GM23338 (cell line): ENCODE measurements around the gene SERPINB8. TPM values are rescaled to one million over a fixed set of nuclear protein-coding genes. Genes with fewer than 3 reads are reported as not detected.
A peak's percentile ranks its signal among the peaks of the same experiment; 100 is the strongest.

Source experiments
- ATAC-seq: fragments of 200-7000 bp; cut with Tn5 transposase; 3 replicates; pipeline ENCODE4 v1.9.1; 2020
- DNase-seq: peaks from one replicate; pipeline ENCODE4 v3.0.0-alpha.2; 2015; ENCODE audit warnings: low spot score
- H2AFZ ChIP-seq: fragments of 200-600 bp; sonication (generic); 2 replicates; pipeline ENCODE4 v1.8.0; 2016; ENCODE audit warnings: antibody characterized with exemption, mild to moderate bottlenecking, moderate library complexity
- H3F3A ChIP-seq: fragments of 200-600 bp; sonication (generic); replicated peaks from 2 replicates; pipeline ENCODE4 v1.8.0; 2017; ENCODE audit warnings: antibody characterized with exemption, mixed run types, low read depth
- H3K27ac ChIP-seq: fragments of 200-600 bp; sonication (generic); 2 replicates; pipeline ENCODE4 v1.6.1; 2016; ENCODE audit warnings: low read depth
- H3K27me3 ChIP-seq: fragments of 200-600 bp; sonication (generic); 2 replicates; pipeline ENCODE4 v1.8.0; 2016; ENCODE audit warnings: mild to moderate bottlenecking, mixed run types, moderate library complexity; ENCODE audit not compliant: insufficient read depth
- H3K36me3 ChIP-seq: fragments of 200-600 bp; sonication (generic); 2 replicates; pipeline ENCODE4 v1.8.0; 2016; ENCODE audit warnings: mild to moderate bottlenecking; ENCODE audit not compliant: insufficient read depth
- H3K4me1 ChIP-seq: fragments of 200-600 bp; sonication (generic); 2 replicates; pipeline ENCODE4 v1.8.0; 2016; ENCODE audit warnings: mild to moderate bottlenecking, moderate library complexity; ENCODE audit not compliant: insufficient read depth
- H3K4me2 ChIP-seq: fragments of 200-600 bp; sonication (generic); 2 replicates; pipeline ENCODE4 v1.7.1; 2017; ENCODE audit warnings: mixed run types
- H3K4me3 ChIP-seq: fragments of 200-600 bp; sonication (generic); 2 replicates; pipeline ENCODE4 v1.6.1; 2016; ENCODE audit warnings: mixed run types
- H3K79me2 ChIP-seq: fragments of 200-600 bp; sonication (generic); replicated peaks from 2 replicates; pipeline ENCODE4 v1.8.0; 2017; ENCODE audit warnings: mild to moderate bottlenecking; ENCODE audit not compliant: insufficient read depth
- H3K9me2 ChIP-seq: fragments of 200-600 bp; sonication (generic); 2 replicates; pipeline ENCODE4 v1.8.0; 2017; ENCODE audit not compliant: insufficient read depth
- H4K20me1 ChIP-seq: fragments of 200-600 bp; sonication (generic); replicated peaks from 2 replicates; pipeline ENCODE4 v1.8.0; 2017; ENCODE audit warnings: mild to moderate bottlenecking; ENCODE audit not compliant: insufficient read depth
- H3K27ac Mint-ChIP-seq: 2 replicates; pipeline ENCODE4 v1.8.0; 2020; ENCODE audit warnings: inconsistent platforms, mild to moderate bottlenecking, moderate library complexity, mixed read lengths
- H3K27me3 Mint-ChIP-seq: 3 replicates; pipeline ENCODE4 v1.8.0; 2022; ENCODE audit warnings: low read depth, mild to moderate bottlenecking, moderate library complexity, mixed read lengths, inconsistent platforms; ENCODE audit not compliant: insufficient read depth, poor library complexity
- H3K36me3 Mint-ChIP-seq: 3 replicates; pipeline ENCODE4 v1.8.0; 2021; ENCODE audit warnings: low read depth, mild to moderate bottlenecking, inconsistent platforms, moderate library complexity, mixed read lengths
- H3K4me1 Mint-ChIP-seq: 3 replicates; pipeline ENCODE4 v1.8.0; 2020; ENCODE audit warnings: mild to moderate bottlenecking, inconsistent platforms, mixed read lengths
- H3K4me3 Mint-ChIP-seq: 3 replicates; pipeline ENCODE4 v1.8.0; 2021; ENCODE audit warnings: moderate library complexity, mild to moderate bottlenecking, inconsistent platforms, mixed read lengths
- H3K9me3 Mint-ChIP-seq: 3 replicates; pipeline ENCODE4 v1.8.0; 2020; ENCODE audit warnings: moderate library complexity, mild to moderate bottlenecking, inconsistent platforms, mixed read lengths
- CREB1 ChIP-seq: fragments of 250-450 bp; sonication (Bioruptor Pico); IDR thresholded peaks from 2 replicates; pipeline ENCODE4 v1.5.0; 2020; ENCODE audit warnings: low read depth, mild to moderate bottlenecking, moderate library complexity
- EZH2 ChIP-seq: fragments of 200-600 bp; sonication (generic); IDR thresholded peaks from one replicate; pipeline ENCODE4 v1.8.0; 2017; ENCODE audit warnings: antibody characterized with exemption, mild to moderate bottlenecking, low read depth; ENCODE audit not compliant: unreplicated experiment
- EZH2phosphoT487 ChIP-seq: fragments of 200-600 bp; sonication (generic); IDR thresholded peaks from one replicate; pipeline ENCODE4 v1.8.1; 2018; ENCODE audit warnings: antibody characterized with exemption; ENCODE audit not compliant: unreplicated experiment
- JUNB ChIP-seq: IDR thresholded peaks from one replicate; pipeline ENCODE4 v1.6.1; 2016; ENCODE audit warnings: antibody characterized with exemption; ENCODE audit not compliant: unreplicated experiment
- NANOG ChIP-seq: IDR thresholded peaks from 2 replicates; pipeline ENCODE4 v1.6.1; 2016; ENCODE audit warnings: antibody characterized with exemption, borderline replicate concordance
- POLR2AphosphoS5 ChIP-seq: IDR thresholded peaks from 2 replicates; pipeline ENCODE4 v1.6.1; 2016; ENCODE audit warnings: antibody characterized with exemption, low read depth
- REST ChIP-seq: IDR thresholded peaks from one replicate; pipeline ENCODE4 v1.6.1; 2018; ENCODE audit warnings: antibody characterized with exemption; ENCODE audit not compliant: unreplicated experiment
- STAT1 ChIP-seq: IDR thresholded peaks from one replicate; pipeline ENCODE4 v1.6.1; 2016; ENCODE audit warnings: antibody characterized with exemption; ENCODE audit not compliant: unreplicated experiment
- ZNF114 ChIP-seq: fragments of 250-450 bp; sonication (Bioruptor Pico); IDR thresholded peaks from 2 replicates; pipeline ENCODE4 v1.5.0; 2020; ENCODE audit warnings: mild to moderate bottlenecking, moderate library complexity
- ZNF331 ChIP-seq: fragments of 250-450 bp; sonication (Bioruptor Pico); IDR thresholded peaks from 2 replicates; pipeline ENCODE4 v1.5.0; 2020; ENCODE audit warnings: low read depth, mild to moderate bottlenecking, moderate library complexity
- polyA plus RNA-seq: library from polyadenylated mRNA; unstranded; fragments of >200 nt; fragmentation: Nextera tagmentation; extraction: Ambion mirVana; gene quantifications from 2 replicates; pipeline ENCODE4 v1.2.1, GENCODE V29; 2016
- total RNA-seq: library from RNA; depleted of rRNA; stranded (reverse); fragments of >200 nt; shearing (Covaris generic); gene quantifications from 2 replicates; pipeline ENCODE4 v1.2.3, GENCODE V29; 2014
- TF ChIP-seq, protein P1 (sequence below): fragments of 250-450 bp; sonication (Bioruptor Pico); IDR thresholded peaks from 2 replicates; pipeline ENCODE4 v1.5.0; 2020; ENCODE audit warnings: mild to moderate bottlenecking, moderate library complexity
- TF ChIP-seq, protein P2 (sequence below), 2 experiments: fragments of 200-600 bp in 1 of 2; sonication (generic) in 1 of 2; conservative IDR thresholded peaks; 2 replicates each; pipeline versions ENCODE4 v1.5.1 to v1.6.1; 2016 to 2017; ENCODE audit warnings: antibody characterized with exemption in 2 of 2, low read depth in 2 of 2, mild to moderate bottlenecking in 2 of 2, moderate library complexity in 1 of 2
- TF ChIP-seq, protein P3 (sequence below): IDR thresholded peaks from 2 replicates; pipeline ENCODE4 v1.6.1; 2016; ENCODE audit warnings: antibody characterized with exemption

The SERPINB8 gene
- total and polyA plus RNA-seq, 2 experiments from 2014 or later, result 0.50 to 2.1 TPM

- Histone ChIP-seq H3K4me3 (peak overlapping the region; percentile 97), H3K27me3 (peaks cover 71% of the 10 kb centered on the region), H3K79me2 (no peaks in the 10 kb centered on the region; the same call in 1 of the 2 replicates), H4K20me1 (no peaks in the 10 kb centered on the region), H2AFZ (peak overlapping the region; percentile 83; the same call in 1 of the 2 replicates), H3F3A (0 out of 2 replicates have a peak, but pooled peaks cover 2% of the 10 kb centered on the region), H3K27ac (peak overlapping the region; percentile 92), H3K4me2 (peak overlapping the region; percentile 89), H3K36me3 (no peaks in the 10 kb centered on the region), H3K9me2 (no peaks in the 10 kb centered on the region), H3K4me1 (peaks cover 13% of the 10 kb centered on the region)
- Mint-ChIP-seq H3K4me1 (peaks cover 25% of the 10 kb centered on the region), H3K9me3 (no peaks in the 10 kb centered on the region; the same call in 2 of the 3 replicates), H3K4me3 (peak overlapping the region; percentile 85), H3K27ac (peak overlapping the region; percentile 89), H3K27me3 (peaks cover 36% of the 10 kb centered on the region), H3K36me3 (no peaks in the 10 kb centered on the region; the same call in 2 of the 3 replicates)
- ATAC-seq (no peak; the same call in 2 of the 3 replicates), DNase-seq (peak; percentile 60)
- no peak for TF ChIP-seq ZNF331 (CRISPR knock-in tag)
- TF ChIP-seq EZH2phosphoT487, result no peak
- TF ChIP-seq JUNB, result no peak
- TF ChIP-seq, protein P1, sequence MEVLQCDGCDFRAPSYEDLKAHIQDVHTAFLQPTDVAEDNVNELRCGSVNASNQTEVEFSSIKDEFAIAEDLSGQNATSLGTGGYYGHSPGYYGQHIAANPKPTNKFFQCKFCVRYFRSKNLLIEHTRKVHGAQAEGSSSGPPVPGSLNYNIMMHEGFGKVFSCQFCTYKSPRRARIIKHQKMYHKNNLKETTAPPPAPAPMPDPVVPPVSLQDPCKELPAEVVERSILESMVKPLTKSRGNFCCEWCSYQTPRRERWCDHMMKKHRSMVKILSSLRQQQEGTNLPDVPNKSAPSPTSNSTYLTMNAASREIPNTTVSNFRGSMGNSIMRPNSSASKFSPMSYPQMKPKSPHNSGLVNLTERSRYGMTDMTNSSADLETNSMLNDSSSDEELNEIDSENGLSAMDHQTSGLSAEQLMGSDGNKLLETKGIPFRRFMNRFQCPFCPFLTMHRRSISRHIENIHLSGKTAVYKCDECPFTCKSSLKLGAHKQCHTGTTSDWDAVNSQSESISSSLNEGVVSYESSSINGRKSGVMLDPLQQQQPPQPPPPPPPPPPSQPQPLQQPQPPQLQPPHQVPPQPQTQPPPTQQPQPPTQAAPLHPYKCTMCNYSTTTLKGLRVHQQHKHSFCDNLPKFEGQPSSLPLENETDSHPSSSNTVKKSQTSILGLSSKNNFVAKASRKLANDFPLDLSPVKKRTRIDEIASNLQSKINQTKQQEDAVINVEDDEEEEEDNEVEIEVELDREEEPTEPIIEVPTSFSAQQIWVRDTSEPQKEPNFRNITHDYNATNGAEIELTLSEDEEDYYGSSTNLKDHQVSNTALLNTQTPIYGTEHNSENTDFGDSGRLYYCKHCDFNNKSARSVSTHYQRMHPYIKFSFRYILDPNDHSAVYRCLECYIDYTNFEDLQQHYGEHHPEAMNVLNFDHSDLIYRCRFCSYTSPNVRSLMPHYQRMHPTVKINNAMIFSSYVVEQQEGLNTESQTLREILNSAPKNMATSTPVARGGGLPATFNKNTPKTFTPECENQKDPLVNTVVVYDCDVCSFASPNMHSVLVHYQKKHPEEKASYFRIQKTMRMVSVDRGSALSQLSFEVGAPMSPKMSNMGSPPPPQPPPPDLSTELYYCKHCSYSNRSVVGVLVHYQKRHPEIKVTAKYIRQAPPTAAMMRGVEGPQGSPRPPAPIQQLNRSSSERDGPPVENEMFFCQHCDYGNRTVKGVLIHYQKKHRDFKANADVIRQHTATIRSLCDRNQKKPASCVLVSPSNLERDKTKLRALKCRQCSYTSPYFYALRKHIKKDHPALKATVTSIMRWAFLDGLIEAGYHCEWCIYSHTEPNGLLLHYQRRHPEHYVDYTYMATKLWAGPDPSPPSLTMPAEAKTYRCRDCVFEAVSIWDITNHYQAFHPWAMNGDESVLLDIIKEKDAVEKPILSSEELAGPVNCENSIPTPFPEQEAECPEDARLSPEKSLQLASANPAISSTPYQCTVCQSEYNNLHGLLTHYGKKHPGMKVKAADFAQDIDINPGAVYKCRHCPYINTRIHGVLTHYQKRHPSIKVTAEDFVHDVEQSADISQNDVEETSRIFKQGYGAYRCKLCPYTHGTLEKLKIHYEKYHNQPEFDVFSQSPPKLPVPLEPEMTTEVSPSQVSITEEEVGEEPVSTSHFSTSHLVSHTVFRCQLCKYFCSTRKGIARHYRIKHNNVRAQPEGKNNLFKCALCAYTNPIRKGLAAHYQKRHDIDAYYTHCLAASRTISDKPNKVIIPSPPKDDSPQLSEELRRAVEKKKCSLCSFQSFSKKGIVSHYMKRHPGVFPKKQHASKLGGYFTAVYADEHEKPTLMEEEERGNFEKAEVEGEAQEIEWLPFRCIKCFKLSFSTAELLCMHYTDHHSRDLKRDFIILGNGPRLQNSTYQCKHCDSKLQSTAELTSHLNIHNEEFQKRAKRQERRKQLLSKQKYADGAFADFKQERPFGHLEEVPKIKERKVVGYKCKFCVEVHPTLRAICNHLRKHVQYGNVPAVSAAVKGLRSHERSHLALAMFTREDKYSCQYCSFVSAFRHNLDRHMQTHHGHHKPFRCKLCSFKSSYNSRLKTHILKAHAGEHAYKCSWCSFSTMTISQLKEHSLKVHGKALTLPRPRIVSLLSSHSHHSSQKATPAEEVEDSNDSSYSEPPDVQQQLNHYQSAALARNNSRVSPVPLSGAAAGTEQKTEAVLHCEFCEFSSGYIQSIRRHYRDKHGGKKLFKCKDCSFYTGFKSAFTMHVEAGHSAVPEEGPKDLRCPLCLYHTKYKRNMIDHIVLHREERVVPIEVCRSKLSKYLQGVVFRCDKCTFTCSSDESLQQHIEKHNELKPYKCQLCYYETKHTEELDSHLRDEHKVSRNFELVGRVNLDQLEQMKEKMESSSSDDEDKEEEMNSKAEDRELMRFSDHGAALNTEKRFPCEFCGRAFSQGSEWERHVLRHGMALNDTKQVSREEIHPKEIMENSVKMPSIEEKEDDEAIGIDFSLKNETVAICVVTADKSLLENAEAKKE, result no peak
- TF ChIP-seq, protein P2, sequence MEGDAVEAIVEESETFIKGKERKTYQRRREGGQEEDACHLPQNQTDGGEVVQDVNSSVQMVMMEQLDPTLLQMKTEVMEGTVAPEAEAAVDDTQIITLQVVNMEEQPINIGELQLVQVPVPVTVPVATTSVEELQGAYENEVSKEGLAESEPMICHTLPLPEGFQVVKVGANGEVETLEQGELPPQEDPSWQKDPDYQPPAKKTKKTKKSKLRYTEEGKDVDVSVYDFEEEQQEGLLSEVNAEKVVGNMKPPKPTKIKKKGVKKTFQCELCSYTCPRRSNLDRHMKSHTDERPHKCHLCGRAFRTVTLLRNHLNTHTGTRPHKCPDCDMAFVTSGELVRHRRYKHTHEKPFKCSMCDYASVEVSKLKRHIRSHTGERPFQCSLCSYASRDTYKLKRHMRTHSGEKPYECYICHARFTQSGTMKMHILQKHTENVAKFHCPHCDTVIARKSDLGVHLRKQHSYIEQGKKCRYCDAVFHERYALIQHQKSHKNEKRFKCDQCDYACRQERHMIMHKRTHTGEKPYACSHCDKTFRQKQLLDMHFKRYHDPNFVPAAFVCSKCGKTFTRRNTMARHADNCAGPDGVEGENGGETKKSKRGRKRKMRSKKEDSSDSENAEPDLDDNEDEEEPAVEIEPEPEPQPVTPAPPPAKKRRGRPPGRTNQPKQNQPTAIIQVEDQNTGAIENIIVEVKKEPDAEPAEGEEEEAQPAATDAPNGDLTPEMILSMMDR (conservative IDR thresholded peaks at IDR 0.05; ENCODE audit: low read depth in 2 of 2), result no peak
- TF ChIP-seq ZNF114 (CRISPR knock-in tag), result no peak
- TF ChIP-seq CREB1, result no peak
- no peak for TF ChIP-seq REST
- TF ChIP-seq NANOG, result no peak
- TF ChIP-seq POLR2AphosphoS5, result no peak
- TF ChIP-seq EZH2, result no peak
- TF ChIP-seq, protein P3, sequence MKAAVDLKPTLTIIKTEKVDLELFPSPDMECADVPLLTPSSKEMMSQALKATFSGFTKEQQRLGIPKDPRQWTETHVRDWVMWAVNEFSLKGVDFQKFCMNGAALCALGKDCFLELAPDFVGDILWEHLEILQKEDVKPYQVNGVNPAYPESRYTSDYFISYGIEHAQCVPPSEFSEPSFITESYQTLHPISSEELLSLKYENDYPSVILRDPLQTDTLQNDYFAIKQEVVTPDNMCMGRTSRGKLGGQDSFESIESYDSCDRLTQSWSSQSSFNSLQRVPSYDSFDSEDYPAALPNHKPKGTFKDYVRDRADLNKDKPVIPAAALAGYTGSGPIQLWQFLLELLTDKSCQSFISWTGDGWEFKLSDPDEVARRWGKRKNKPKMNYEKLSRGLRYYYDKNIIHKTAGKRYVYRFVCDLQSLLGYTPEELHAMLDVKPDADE, result no peak
- TF ChIP-seq STAT1, result no peak
Measured at GRCh38 chr18:63971320-63972001, 1.6 kb downstream of the SERPINB8 start.
